ENCODE results near the gene TULP1.
"Not testable (repeated sequence)": the region's sequence is repeated elsewhere in the genome, so short reads cannot be mapped to it uniquely, and the experiment has no call there.

TULP1 gene

GRCh38 chr6:35539223-35539622, 26.5 kb upstream of the TULP1 start:
- TF ChIP-seq CTCF (IDR thresholded peaks at IDR 0.05; ENCODE audit: insufficient read depth, low read depth, low read length, missing control alignments) = no peak
- no peak for DNase-seq (ENCODE audit: low read depth)
- no peak overlapping the region for H3K4me3 ChIP-seq (ENCODE audit: low read depth, low read length)

- not testable (repeated sequence) for DNase-seq (ENCODE audit: low read depth); H3K4me3 ChIP-seq (ENCODE audit: low read depth, low read length)
Measured at GRCh38 chr6:35535847-35536246, 23.2 kb upstream of the TULP1 start.

GRCh38 chr6:35534407-35535170, 21.9 kb upstream of the TULP1 start:
- no peak overlapping the region for H3K4me3 ChIP-seq (ENCODE audit: low read depth, low read length)
- DNase-seq (ENCODE audit: low read depth) = no peak
- no peak for TF ChIP-seq CTCF (IDR thresholded peaks at IDR 0.05; ENCODE audit: insufficient read depth, low read depth, low read length, missing control alignments)

GRCh38 chr6:35533981-35534380, 21.3 kb upstream of the TULP1 start:
- TF ChIP-seq CTCF (IDR thresholded peaks at IDR 0.05; ENCODE audit: insufficient read depth, low read depth, low read length, missing control alignments) = no peak
- no peak for DNase-seq (ENCODE audit: low read depth)
- H3K4me3 ChIP-seq (ENCODE audit: low read depth, low read length) = no peak overlapping the region

GRCh38 chr6:35532126-35532525, 19.4 kb upstream of the TULP1 start:
- H3K4me3 ChIP-seq (ENCODE audit: low read depth, low read length) = no peak overlapping the region
- no peak for TF ChIP-seq CTCF (IDR thresholded peaks at IDR 0.05; ENCODE audit: insufficient read depth, low read depth, low read length, missing control alignments)
- DNase-seq (ENCODE audit: low read depth) = no peak

GRCh38 chr6:35524380-35525020, 11.8 kb upstream of the TULP1 start:
- no peak for TF ChIP-seq CTCF (IDR thresholded peaks at IDR 0.05; ENCODE audit: insufficient read depth, low read depth, low read length, missing control alignments)
- H3K4me3 ChIP-seq (ENCODE audit: low read depth, low read length) = no peak overlapping the region
- no peak for DNase-seq (ENCODE audit: low read depth)

GRCh38 chr6:35522660-35523658, 10.3 kb upstream of the TULP1 start:
- peak overlapping the region; percentile 54 for H3K4me3 ChIP-seq (ENCODE audit: low read depth, low read length)
- TF ChIP-seq CTCF (IDR thresholded peaks at IDR 0.05; ENCODE audit: insufficient read depth, low read depth, low read length, missing control alignments) = peak; percentile 97
- DNase-seq (ENCODE audit: low read depth) = peak; percentile 73
